HEK293T (cell line): ENCODE data around the gene RTP2.

Source experiments
- BHLHE40 ChIP-seq: fragments of 450-650 bp; IDR thresholded peaks from 2 replicates; pipeline ENCODE4 v1.6.1; 2016; ENCODE audit warnings: mild to moderate bottlenecking, moderate library complexity, borderline replicate concordance
- ELF4 ChIP-seq: fragments of 450-650 bp; IDR thresholded peaks from 2 replicates; pipeline ENCODE4 v1.6.1; 2017; ENCODE audit warnings: antibody characterized with exemption
- FOXA1 ChIP-seq: fragments of 450-650 bp; IDR thresholded peaks from 2 replicates; pipeline ENCODE4 v1.6.1; 2016; ENCODE audit warnings: mild to moderate bottlenecking
- FOXK2 ChIP-seq: fragments of 450-650 bp; IDR thresholded peaks from 2 replicates; pipeline ENCODE4 v1.6.1; 2016; ENCODE audit warnings: mild to moderate bottlenecking
- FOXM1 ChIP-seq: fragments of 450-650 bp; IDR thresholded peaks from 2 replicates; pipeline ENCODE4 v1.6.1; 2017; ENCODE audit warnings: mild to moderate bottlenecking, borderline replicate concordance
- L3MBTL2 ChIP-seq: fragments of 450-650 bp; conservative IDR thresholded peaks from 2 replicates; pipeline ENCODE4 v1.6.1; 2016; ENCODE audit warnings: mild to moderate bottlenecking
- LEF1 ChIP-seq: fragments of 450-650 bp; IDR thresholded peaks from 2 replicates; pipeline ENCODE4 v1.6.1; 2017; ENCODE audit warnings: mild to moderate bottlenecking, borderline replicate concordance
- SP1 ChIP-seq: fragments of 450-650 bp; IDR thresholded peaks from 2 replicates; pipeline ENCODE4 v1.6.1; 2017
- TARDBP ChIP-seq: fragments of 450-650 bp; IDR thresholded peaks from 2 replicates; pipeline ENCODE4 v1.6.1; 2016

DNA sequence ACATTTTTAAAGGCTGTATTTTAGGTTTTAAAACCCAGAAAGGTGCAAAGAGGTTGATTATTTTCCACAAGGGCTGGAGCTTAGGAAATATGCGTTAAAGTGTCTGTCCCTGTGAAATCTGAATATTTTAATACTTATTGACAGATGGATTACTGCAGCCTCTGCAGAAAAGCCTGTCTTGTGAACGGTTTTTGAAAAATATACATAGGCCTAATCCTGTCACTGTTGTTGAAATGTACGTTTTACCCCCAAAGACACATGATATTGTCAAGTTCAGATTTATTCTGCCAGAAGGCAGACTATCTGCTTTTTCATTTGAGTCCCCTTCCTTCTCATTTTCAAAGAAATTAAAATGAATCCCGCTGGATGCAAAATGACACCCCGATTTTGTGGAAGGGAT, 45.1 kb upstream of the RTP2 start:
- no peak for TF ChIP-seq BHLHE40
- TF ChIP-seq FOXA1 = no peak
- TF ChIP-seq L3MBTL2 = no peak
- no peak for TF ChIP-seq FOXM1
- TF ChIP-seq SP1 = no peak
- TF ChIP-seq FOXK2 = no peak
- no peak for TF ChIP-seq LEF1
- no peak for TF ChIP-seq ELF4
- TF ChIP-seq TARDBP = no peak
